SK-N-SH treated with all-trans-retinoic acid at 6 μM for 48 hours (cell line): ENCODE measurements around the gene ZNF691.

Source experiments
- ATAC-seq: fragments of 200-7000 bp; cut with Tn5 transposase; 3 replicates; pipeline ENCODE4 v1.9.1; 2020; ENCODE audit warnings: mild to moderate bottlenecking, moderate library complexity
- ARNTL ChIP-seq: fragments of 450-650 bp; formaldehyde crosslinking; IDR thresholded peaks from 2 replicates; pipeline ENCODE4 v1.5.0; 2020; ENCODE audit warnings: low read depth, mild to moderate bottlenecking, moderate library complexity, borderline replicate concordance
- BACH2 ChIP-seq: fragments of 250-450 bp; sonication (Bioruptor Pico); IDR thresholded peaks from 2 replicates; pipeline ENCODE4 v1.9.0; 2021; ENCODE audit warnings: mild to moderate bottlenecking, borderline replicate concordance
- CREB5 ChIP-seq: fragments of 250-450 bp; sonication (Bioruptor Pico); IDR thresholded peaks from 2 replicates; pipeline ENCODE4 v1.5.1; 2020; ENCODE audit warnings: low read depth, mild to moderate bottlenecking, moderate library complexity
- CSDC2 ChIP-seq: fragments of 250-450 bp; sonication (Bioruptor Pico); IDR thresholded peaks from 2 replicates; pipeline ENCODE4 v1.5.0; 2020; ENCODE audit warnings: mild to moderate bottlenecking, moderate library complexity
- ESRRG ChIP-seq: fragments of 250-450 bp; sonication (Bioruptor Pico); IDR thresholded peaks from 2 replicates; pipeline ENCODE4 v1.6.1; 2021; ENCODE audit warnings: mild to moderate bottlenecking
- GLIS3 ChIP-seq: fragments of 250-450 bp; sonication (Bioruptor Pico); IDR thresholded peaks from 2 replicates; pipeline ENCODE4 v1.5.0; 2020; ENCODE audit warnings: mild to moderate bottlenecking, moderate library complexity
- ISL1 ChIP-seq: fragments of 250-450 bp; sonication (Bioruptor Pico); IDR thresholded peaks from 2 replicates; pipeline ENCODE4 v2.1.2; 2022; ENCODE audit warnings: mild to moderate bottlenecking, moderate library complexity
- OSR1 ChIP-seq: fragments of 250-450 bp; sonication (Bioruptor Pico); IDR thresholded peaks from 2 replicates; pipeline ENCODE4 v1.8.0; 2022; ENCODE audit warnings: moderate library complexity, mild to moderate bottlenecking, inconsistent platforms
- POU6F1 ChIP-seq: fragments of 250-450 bp; sonication (Bioruptor Pico); IDR thresholded peaks from 2 replicates; pipeline ENCODE4 v1.8.0; 2021; ENCODE audit warnings: low read depth, mild to moderate bottlenecking, moderate library complexity, borderline replicate concordance
- PPARA ChIP-seq: fragments of 250-450 bp; sonication (Bioruptor Pico); IDR thresholded peaks from 2 replicates; pipeline ENCODE4 v1.5.0; 2020; ENCODE audit warnings: mild to moderate bottlenecking, borderline replicate concordance
- RARB ChIP-seq: fragments of 250-450 bp; sonication (Bioruptor Pico); IDR thresholded peaks from 2 replicates; pipeline ENCODE4 v1.8.0; 2021; ENCODE audit warnings: mild to moderate bottlenecking, moderate library complexity
- TCF4 ChIP-seq: fragments of 250-450 bp; sonication (Bioruptor Pico); IDR thresholded peaks from 2 replicates; pipeline ENCODE4 v1.8.0; 2021; ENCODE audit warnings: mild to moderate bottlenecking, moderate library complexity, borderline replicate concordance
- TSHZ2 ChIP-seq: fragments of 250-450 bp; sonication (Bioruptor Pico); IDR thresholded peaks from 2 replicates; pipeline ENCODE4 v1.5.0; 2020; ENCODE audit warnings: mild to moderate bottlenecking, moderate library complexity
- ZC3H10 ChIP-seq: fragments of 250-450 bp; sonication (Bioruptor Pico); IDR thresholded peaks from 2 replicates; pipeline ENCODE4 v1.5.1; 2021; ENCODE audit warnings: mild to moderate bottlenecking, moderate library complexity
- ZFP3 ChIP-seq: fragments of 250-450 bp; sonication (Bioruptor Pico); IDR thresholded peaks from 2 replicates; pipeline ENCODE4 v1.5.0; 2020; ENCODE audit warnings: mild to moderate bottlenecking, moderate library complexity
- ZFP30 ChIP-seq: fragments of 450-650 bp; formaldehyde crosslinking; IDR thresholded peaks from 2 replicates; pipeline ENCODE4 v1.5.0; 2022; ENCODE audit warnings: mild to moderate bottlenecking, moderate library complexity
- ZNF565 ChIP-seq: fragments of 450-650 bp; formaldehyde crosslinking; conservative IDR thresholded peaks from 2 replicates; pipeline ENCODE4 v1.5.0; 2020; ENCODE audit warnings: low read depth, mild to moderate bottlenecking, moderate library complexity
- ZNF70 ChIP-seq: fragments of 450-650 bp; formaldehyde crosslinking; IDR thresholded peaks from 2 replicates; pipeline ENCODE4 v1.5.0; 2020; ENCODE audit warnings: mild to moderate bottlenecking, moderate library complexity
- ZNF8 ChIP-seq: fragments of 450-650 bp; formaldehyde crosslinking; IDR thresholded peaks from 2 replicates; pipeline ENCODE4 v1.5.0; 2020; ENCODE audit warnings: mild to moderate bottlenecking, moderate library complexity
- TF ChIP-seq, protein P1 (sequence below): fragments of 250-450 bp; sonication (Bioruptor Pico); IDR thresholded peaks from 2 replicates; pipeline ENCODE4 v1.5.1; 2021; ENCODE audit warnings: mild to moderate bottlenecking, moderate library complexity
- TF ChIP-seq, protein P2 (sequence below): fragments of 250-450 bp; sonication (Bioruptor Pico); IDR thresholded peaks from 2 replicates; pipeline ENCODE4 v1.8.0; 2020; ENCODE audit warnings: mild to moderate bottlenecking, moderate library complexity, borderline replicate concordance

The ZNF691 gene

GRCh38 chr1:42851420-42851819, 5.0 kb downstream of the ZNF691 start:
- no peak for ATAC-seq

DNA sequence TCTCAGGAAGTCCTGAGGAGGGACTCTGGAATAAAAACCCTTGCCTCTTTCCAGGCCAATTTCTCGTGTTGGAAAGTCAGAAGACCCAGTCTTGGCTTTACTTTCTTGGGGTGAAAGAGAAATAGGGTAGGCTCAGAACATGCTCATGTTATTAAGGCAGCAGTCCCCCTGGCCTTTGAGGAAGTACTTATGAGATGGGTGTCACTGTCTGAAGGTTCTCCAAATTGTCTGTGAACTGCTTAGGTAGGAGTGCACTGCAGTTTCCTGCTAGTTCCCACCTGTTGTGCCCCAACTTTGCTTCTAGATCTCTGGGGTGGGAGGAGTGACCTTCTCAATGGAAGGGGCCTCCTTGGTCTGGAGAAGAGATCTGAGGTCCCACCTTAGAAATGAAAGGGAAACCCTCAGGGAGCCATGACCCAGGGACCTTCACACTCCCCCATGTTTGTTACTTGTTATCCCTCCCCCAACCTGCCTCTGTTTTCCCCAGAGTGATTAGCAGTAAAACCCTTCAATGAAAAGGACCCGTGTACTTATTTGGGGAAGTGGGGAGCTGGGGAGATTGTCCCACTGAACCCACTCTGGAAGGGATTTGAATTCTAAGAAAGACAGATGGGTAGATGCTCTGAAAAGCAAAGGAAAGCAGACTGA, 5.7 kb downstream of the ZNF691 start:
- no peak for ATAC-seq
- no peak for TF ChIP-seq OSR1 (CRISPR knock-in tag)
- TF ChIP-seq, protein P1, sequence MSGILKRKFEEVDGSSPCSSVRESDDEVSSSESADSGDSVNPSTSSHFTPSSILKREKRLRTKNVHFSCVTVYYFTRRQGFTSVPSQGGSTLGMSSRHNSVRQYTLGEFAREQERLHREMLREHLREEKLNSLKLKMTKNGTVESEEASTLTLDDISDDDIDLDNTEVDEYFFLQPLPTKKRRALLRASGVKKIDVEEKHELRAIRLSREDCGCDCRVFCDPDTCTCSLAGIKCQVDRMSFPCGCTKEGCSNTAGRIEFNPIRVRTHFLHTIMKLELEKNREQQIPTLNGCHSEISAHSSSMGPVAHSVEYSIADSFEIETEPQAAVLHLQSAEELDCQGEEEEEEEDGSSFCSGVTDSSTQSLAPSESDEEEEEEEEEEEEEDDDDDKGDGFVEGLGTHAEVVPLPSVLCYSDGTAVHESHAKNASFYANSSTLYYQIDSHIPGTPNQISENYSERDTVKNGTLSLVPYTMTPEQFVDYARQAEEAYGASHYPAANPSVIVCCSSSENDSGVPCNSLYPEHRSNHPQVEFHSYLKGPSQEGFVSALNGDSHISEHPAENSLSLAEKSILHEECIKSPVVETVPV = no peak
- no peak for TF ChIP-seq CREB5
- no peak for TF ChIP-seq ZFP3 (CRISPR knock-in tag)
- no peak for TF ChIP-seq CSDC2 (CRISPR knock-in tag)
- TF ChIP-seq BACH2 (CRISPR knock-in tag) = no peak
- TF ChIP-seq GLIS3 (CRISPR knock-in tag) = no peak
- TF ChIP-seq, protein P2, sequence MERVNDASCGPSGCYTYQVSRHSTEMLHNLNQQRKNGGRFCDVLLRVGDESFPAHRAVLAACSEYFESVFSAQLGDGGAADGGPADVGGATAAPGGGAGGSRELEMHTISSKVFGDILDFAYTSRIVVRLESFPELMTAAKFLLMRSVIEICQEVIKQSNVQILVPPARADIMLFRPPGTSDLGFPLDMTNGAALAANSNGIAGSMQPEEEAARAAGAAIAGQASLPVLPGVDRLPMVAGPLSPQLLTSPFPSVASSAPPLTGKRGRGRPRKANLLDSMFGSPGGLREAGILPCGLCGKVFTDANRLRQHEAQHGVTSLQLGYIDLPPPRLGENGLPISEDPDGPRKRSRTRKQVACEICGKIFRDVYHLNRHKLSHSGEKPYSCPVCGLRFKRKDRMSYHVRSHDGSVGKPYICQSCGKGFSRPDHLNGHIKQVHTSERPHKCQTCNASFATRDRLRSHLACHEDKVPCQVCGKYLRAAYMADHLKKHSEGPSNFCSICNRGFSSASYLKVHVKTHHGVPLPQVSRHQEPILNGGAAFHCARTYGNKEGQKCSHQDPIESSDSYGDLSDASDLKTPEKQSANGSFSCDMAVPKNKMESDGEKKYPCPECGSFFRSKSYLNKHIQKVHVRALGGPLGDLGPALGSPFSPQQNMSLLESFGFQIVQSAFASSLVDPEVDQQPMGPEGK (CRISPR knock-in tag) = no peak
- TF ChIP-seq ESRRG = no peak

More at GRCh38 chr1:42851420-42851819, 5.0 kb downstream of the ZNF691 start:
- no peak for TF ChIP-seq RARB (CRISPR knock-in tag)
- TF ChIP-seq PPARA (CRISPR knock-in tag) = no peak
- TF ChIP-seq ZC3H10 (CRISPR knock-in tag) = no peak
- no peak for TF ChIP-seq ZNF70 (CRISPR knock-in tag)
- no peak for TF ChIP-seq ARNTL (CRISPR knock-in tag)
- no peak for TF ChIP-seq ZFP30 (CRISPR knock-in tag)
- no peak for TF ChIP-seq POU6F1 (CRISPR knock-in tag)
- TF ChIP-seq ZNF565 (CRISPR knock-in tag) = no peak
- TF ChIP-seq OSR1 (CRISPR knock-in tag) = no peak
- no peak for TF ChIP-seq ESRRG
- no peak for TF ChIP-seq CSDC2 (CRISPR knock-in tag)
- TF ChIP-seq, protein P2 (CRISPR knock-in tag) = no peak
- no peak for TF ChIP-seq GLIS3 (CRISPR knock-in tag)

DNA sequence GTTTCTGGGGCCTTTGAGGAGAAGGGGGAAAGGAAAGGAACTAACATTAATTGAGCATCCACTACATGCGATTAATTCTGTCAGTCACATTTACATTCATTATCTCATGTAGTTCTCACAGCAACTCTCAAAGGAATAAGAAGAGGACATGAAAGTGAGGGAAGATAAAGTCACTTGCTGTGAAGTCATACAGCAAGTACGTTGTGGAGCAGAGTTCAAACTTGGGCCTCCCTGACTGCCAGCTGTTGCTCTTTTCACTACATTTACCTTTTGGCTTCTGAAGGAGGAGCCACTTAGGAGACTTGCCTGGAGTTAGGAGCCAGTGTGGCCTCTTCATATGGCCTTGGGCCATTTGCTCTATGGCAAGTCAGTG, 6.2 kb downstream of the ZNF691 start:
- no peak for ATAC-seq
- TF ChIP-seq, protein P2 (CRISPR knock-in tag) = no peak
- TF ChIP-seq ZNF8 (CRISPR knock-in tag) (no peak), CREB5 (no peak), OSR1 (CRISPR knock-in tag) (no peak), BACH2 (CRISPR knock-in tag) (no peak), TSHZ2 (CRISPR knock-in tag) (no peak), ISL1 (CRISPR knock-in tag) (no peak), TCF4 (CRISPR knock-in tag) (no peak), ZC3H10 (CRISPR knock-in tag) (no peak), ZNF565 (CRISPR knock-in tag) (no peak)
- TF ChIP-seq, protein P1 = no peak
